Measurements from ENCODE around the gene FASN. TPM values are rescaled to one million over a fixed set of nuclear protein-coding genes. Genes with fewer than 3 reads are reported as not detected.

FASN gene
- total and polyA plus RNA-seq, 8 donors, result 18.0 to 550 (median 40.0) TPM

GRCh38 chr17:82112914-82113311 is 14.9 kb upstream of the FASN start:
- Histone ChIP-seq H3K4me3 (no peak overlapping the region), H3K4me1 (peaks cover 4% of the 10 kb centered on the region in 2 donors), H3K27me3 (no peaks in the 10 kb centered on the region), H3K36me3 (peaks cover 0 to 8% of the 10 kb centered on the region in 2 donors), H3K27ac (peak overlapping the region; percentile 20 to 78), H3K9me3 (no peaks in the 10 kb centered on the region)
- ATAC-seq, result peak; percentile 69
- intact Hi-C loops (cut with DNase I), result no loop called here
- DNase-seq, result no peak
- no peak for TF ChIP-seq CTCF (IDR thresholded peaks at IDR 0.05)

GRCh38 chr17:82112181-82112913 is 14.3 kb upstream of the FASN start:
- DNase-seq (no peak), ATAC-seq (peak; percentile 42)
- peak overlapping the region; percentile 20 to 78 for H3K27ac ChIP-seq
- H3K36me3 ChIP-seq, result peaks cover 0 to 8% of the 10 kb centered on the region in 2 donors
- intact Hi-C loops (cut with DNase I), result no loop called here
- H3K4me1 ChIP-seq, result peaks cover 4 to 10% of the 10 kb centered on the region in 2 donors
- no peak overlapping the region for H3K4me3 ChIP-seq
- H3K27me3 ChIP-seq, result no peaks in the 10 kb centered on the region
- TF ChIP-seq CTCF (IDR thresholded peaks at IDR 0.05), result no peak
- H3K9me3 ChIP-seq, result no peaks in the 10 kb centered on the region

- peaks cover 22 to 30% of the 10 kb centered on the region in 2 donors for H3K4me1 ChIP-seq
- ATAC-seq, result peak; percentile 2
Observed at GRCh38 chr17:82110298-82110697, 12.3 kb upstream of the FASN start.

DNA sequence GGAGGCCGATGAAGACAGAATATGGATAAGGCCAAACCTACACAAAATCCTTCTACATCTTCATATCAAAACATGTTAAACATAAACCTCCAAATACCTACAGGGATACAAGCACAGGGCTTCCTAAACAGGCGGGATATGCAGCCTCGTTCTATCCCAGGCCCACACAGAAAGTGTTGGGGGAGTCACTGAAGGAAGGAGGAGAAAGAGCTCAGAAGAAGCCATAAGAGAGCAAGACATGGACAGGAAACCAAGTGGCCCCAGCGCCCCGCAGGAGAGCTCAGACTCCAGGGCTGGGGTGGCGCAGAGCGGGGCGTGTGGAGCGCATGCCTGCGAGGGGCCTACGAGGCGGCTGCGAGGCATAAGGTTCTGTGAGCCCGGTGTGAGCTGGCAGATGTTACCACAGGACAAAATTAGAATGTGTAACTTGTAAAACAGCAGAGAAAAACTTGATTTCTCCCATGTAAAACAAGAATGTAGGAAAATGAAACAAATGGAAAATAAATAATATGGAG is 11.0 kb upstream of the FASN start:
- TF ChIP-seq CTCF (IDR thresholded peaks at IDR 0.05), result no peak
- H3K9me3 ChIP-seq, result no peaks in the 10 kb centered on the region
- peaks cover 0 to 8% of the 10 kb centered on the region in 2 donors for H3K36me3 ChIP-seq
- intact Hi-C loops (cut with DNase I), result no loop called here
- DNase-seq (no peak), ATAC-seq (no peak)
- no peak overlapping the region for H3K4me3 ChIP-seq
- no peaks in the 10 kb centered on the region for H3K27me3 ChIP-seq
- H3K27ac ChIP-seq, result no peak overlapping the region
- peaks cover 27 to 43% of the 10 kb centered on the region in 2 donors for H3K4me1 ChIP-seq

More at GRCh38 chr17:82110298-82110697, 12.3 kb upstream of the FASN start:
- intact Hi-C loops (cut with DNase I), result no loop called here
- Histone ChIP-seq H3K4me3 (no peak overlapping the region), H3K9me3 (no peaks in the 10 kb centered on the region), H3K36me3 (peaks cover 0 to 8% of the 10 kb centered on the region in 2 donors), H3K27me3 (no peaks in the 10 kb centered on the region), H3K27ac (no peak overlapping the region)
- DNase-seq, result no peak
- TF ChIP-seq CTCF (IDR thresholded peaks at IDR 0.05), result no peak

- Histone ChIP-seq H3K36me3 (peaks cover 0 to 8% of the 10 kb centered on the region in 2 donors), H3K4me3 (no peak overlapping the region), H3K27ac (no peak overlapping the region), H3K4me1 (peaks cover 32 to 48% of the 10 kb centered on the region in 2 donors), H3K9me3 (no peaks in the 10 kb centered on the region), H3K27me3 (no peaks in the 10 kb centered on the region)
- no peak for DNase-seq
- TF ChIP-seq CTCF (IDR thresholded peaks at IDR 0.05), result no peak
- intact Hi-C loops (cut with DNase I), result no loop called here
- ATAC-seq, result no peak
Observed at GRCh38 chr17:82108496-82108945, 10.5 kb upstream of the FASN start.

Data from left lung (tissue), 10 donors.